CD14-positive monocyte (primary cell): ENCODE measurements around the gene SYTL2. TPM values are rescaled to one million over a fixed set of nuclear protein-coding genes. Genes with fewer than 3 reads are reported as not detected.
"Not testable (repeated sequence)": the region's sequence is repeated elsewhere in the genome, so short reads cannot be mapped to it uniquely, and the experiment has no call there.

Experiments used
- DNase-seq, 3 donors: peaks; one replicate each; pipeline ENCODE4 v3.0.0-alpha.2; 2011 to 2022
- H2AFZ ChIP-seq: 2 replicates; pipeline ENCODE4 v1.6.0; 2012; ENCODE audit warnings: mild to moderate bottlenecking, low read depth, low read length, inconsistent platforms; ENCODE audit not compliant: insufficient read depth, poor library complexity, severe bottlenecking
- H3K27ac ChIP-seq, 2 donors: 1 replicate in 1 of 2; 2 replicates in 1 of 2; pipeline ENCODE4 v1.5.1; 2012 to 2013; ENCODE audit warnings: low read length in 2 of 2, control low read depth in 1 of 2, inconsistent platforms in 1 of 2, low read depth in 1 of 2, mild to moderate bottlenecking in 1 of 2
- H3K27me3 ChIP-seq, 2 donors: one replicate each; pipeline versions ENCODE4 v1.6.0 to v1.6.1; 2011 to 2013; ENCODE audit warnings: low read length in 2 of 2; ENCODE audit not compliant: control insufficient read depth in 2 of 2, insufficient read depth in 2 of 2
- H3K36me3 ChIP-seq, 2 donors: replicated peaks in 1 of 2; 1 replicate in 1 of 2; 2 replicates in 1 of 2; pipeline versions ENCODE4 v1.5.1 to v1.6.1; 2012 to 2013; ENCODE audit warnings: low read length in 2 of 2, control low read depth in 1 of 2, inconsistent platforms in 1 of 2, mild to moderate bottlenecking in 1 of 2; ENCODE audit not compliant: insufficient read depth in 2 of 2, control insufficient read depth in 1 of 2
- H3K4me1 ChIP-seq, 2 donors: 1 replicate in 1 of 2; 2 replicates in 1 of 2; pipeline versions ENCODE4 v1.5.1 to v1.6.1; 2012 to 2013; ENCODE audit warnings: low read length in 2 of 2, control low read depth in 1 of 2, inconsistent platforms in 1 of 2, mild to moderate bottlenecking in 1 of 2, moderate library complexity in 1 of 2; ENCODE audit not compliant: insufficient read depth in 2 of 2, control insufficient read depth in 1 of 2
- H3K4me2 ChIP-seq: replicated peaks from 2 replicates; pipeline ENCODE3; 2012; ENCODE audit warnings: low read length, moderate library complexity, mild to moderate bottlenecking; ENCODE audit not compliant: poor library complexity, severe bottlenecking; ENCODE audit errors: extremely low read depth
- H3K4me3 ChIP-seq, 3 experiments: fragments of 200-600 bp in 1 of 3; sonication (generic) in 1 of 3; replicated peaks in 1 of 3; 1 replicate in 2 of 3; 2 replicates in 1 of 3; pipeline ENCODE4 v1.5.1; 2011 to 2013; ENCODE audit warnings: low read length in 3 of 3, mild to moderate bottlenecking in 3 of 3, control low read depth in 2 of 3, low read depth in 2 of 3, inconsistent platforms in 1 of 3, moderate library complexity in 1 of 3
- H3K79me2 ChIP-seq: 2 replicates; pipeline ENCODE4 v1.6.0; 2012; ENCODE audit warnings: mild to moderate bottlenecking, control low read depth, inconsistent platforms, low read length, moderate library complexity; ENCODE audit not compliant: insufficient read depth
- H3K9ac ChIP-seq: 2 replicates; pipeline ENCODE4 v1.6.0; 2017; ENCODE audit warnings: low read length, mild to moderate bottlenecking; ENCODE audit not compliant: insufficient read depth, poor library complexity, severe bottlenecking
- H3K9me3 ChIP-seq, 2 donors: replicated peaks in 1 of 2; 1 replicate in 1 of 2; 2 replicates in 1 of 2; pipeline versions ENCODE4 v1.5.1 to v1.6.1; 2012 to 2013; ENCODE audit warnings: low read length in 2 of 2, control low read depth in 1 of 2; ENCODE audit not compliant: control insufficient read depth in 1 of 2, insufficient read depth in 1 of 2
- H4K20me1 ChIP-seq: 2 replicates; pipeline ENCODE4 v1.6.0; 2012; ENCODE audit warnings: mild to moderate bottlenecking, low read length, control low read depth, moderate library complexity; ENCODE audit not compliant: insufficient read depth
- H3K27ac Mint-ChIP-seq, 7 donors: one replicate each; pipeline ENCODE4 v1.8.0; 2020; ENCODE audit warnings: mild to moderate bottlenecking in 7 of 7, mixed read lengths in 7 of 7, moderate library complexity in 6 of 7, inconsistent platforms in 2 of 7
- H3K27me3 Mint-ChIP-seq, 3 donors: one replicate each; pipeline ENCODE4 v1.8.0; 2021 to 2022; ENCODE audit warnings: low read depth in 3 of 3, mild to moderate bottlenecking in 3 of 3, mixed read lengths in 3 of 3, moderate library complexity in 3 of 3, inconsistent platforms in 1 of 3
- H3K36me3 Mint-ChIP-seq, 2 donors: one replicate each; pipeline ENCODE4 v1.8.0; 2020; ENCODE audit warnings: mixed read lengths in 2 of 2, inconsistent platforms in 1 of 2, mild to moderate bottlenecking in 1 of 2
- H3K4me1 Mint-ChIP-seq: one replicate; pipeline ENCODE4 v1.8.0; 2020; ENCODE audit warnings: mild to moderate bottlenecking, mixed read lengths
- H3K4me3 Mint-ChIP-seq, 2 donors: one replicate each; pipeline ENCODE4 v1.8.0; 2020; ENCODE audit warnings: mild to moderate bottlenecking in 2 of 2, mixed read lengths in 2 of 2, moderate library complexity in 1 of 2
- H3K9me3 Mint-ChIP-seq, 7 donors: one replicate each; pipeline ENCODE4 v1.8.0; 2020 to 2022; ENCODE audit warnings: mixed read lengths in 7 of 7, mild to moderate bottlenecking in 6 of 7, moderate library complexity in 6 of 7, inconsistent platforms in 2 of 7
- WGBS: methylation state at CpG from one replicate; pipeline ENCODE4 v1.1.5; 2013; ENCODE audit warnings: missing lambda C conversion rate; ENCODE audit not compliant: insufficient coverage; 5-methylcytosine and 5-hydroxymethylcytosine counted together
- intact Hi-C, 2 donors: fragments of 100-400 bp; cut with micrococcal nuclease; formaldehyde crosslinking; loops; one replicate each; pipeline versions ENCODE4 v1.15.0 to v1.15.1; 2023
- polyA plus RNA-seq, 3 donors: library from polyadenylated mRNA; depleted of rRNA in 1 of 3; unstranded in 2 of 3; stranded (reverse) in 1 of 3; fragments of 300-500 nt in 2 of 3; fragments of >200 nt in 1 of 3; fragmentation: Illumina TruSeq in 2 of 3; gene quantifications; 1 replicate in 2 of 3; 2 replicates in 1 of 3; pipeline ENCODE4 v1.2.3, GENCODE V29; 2012 to 2021
- TF ChIP-seq, protein P1 (sequence below): fragments of 200-600 bp; IDR thresholded peaks from one replicate; pipeline ENCODE4 v1.8.0; 2022; ENCODE audit warnings: antibody characterized with exemption, mild to moderate bottlenecking

Gene SYTL2
- polyA plus RNA-seq, 3 donors: 0.30 to 0.48 (median 0.34) TPM

DNA sequence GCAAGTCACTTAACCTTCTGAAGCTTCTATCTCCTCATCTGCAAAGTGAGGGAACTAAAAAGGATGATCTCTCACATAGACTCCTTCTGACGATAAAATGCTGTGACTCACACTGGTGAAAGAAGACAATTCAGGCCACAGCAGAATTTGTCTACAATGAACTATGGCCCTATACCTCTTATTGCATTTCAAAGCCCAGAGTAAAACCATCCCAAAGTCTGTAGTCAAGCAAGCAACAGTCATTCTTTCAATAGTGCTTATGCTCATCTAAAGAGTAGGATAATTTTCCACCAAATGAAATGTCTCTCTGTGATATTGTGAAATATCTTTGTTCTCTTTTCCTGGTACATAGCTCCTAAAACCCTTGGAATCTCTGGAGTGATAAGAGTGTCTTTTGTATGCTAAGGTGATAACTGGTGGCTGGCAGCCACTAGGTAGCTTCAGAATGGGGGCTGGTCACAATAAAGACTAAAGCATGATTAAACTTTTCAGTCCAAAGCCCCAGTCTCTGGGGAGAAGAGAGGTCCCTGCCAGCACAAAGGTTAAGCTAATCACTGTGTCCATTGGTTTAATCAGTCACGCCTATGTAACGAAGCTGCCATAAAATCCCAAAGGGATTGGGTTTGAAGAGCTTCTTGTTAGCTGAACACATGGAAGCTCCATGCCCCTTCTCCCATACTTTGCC, 30.8 kb downstream of the SYTL2 start:
- H3K9me3 ChIP-seq: peaks cover 0 to 7% of the 10 kb centered on the region in 2 donors
- no peak for DNase-seq
- H3K4me1 ChIP-seq: no peaks in the 10 kb centered on the region
- no peak overlapping the region for H3K4me3 ChIP-seq
- Mint-ChIP-seq H3K4me3 (no peak overlapping the region), H3K36me3 (no peaks in the 10 kb centered on the region), H3K9me3 (peaks cover 0 to 18% (median 10%) of the 10 kb centered on the region in 7 donors), H3K4me1 (peaks cover 12% of the 10 kb centered on the region), H3K27ac (no peak overlapping the region), H3K27me3 (peaks cover 0 to 5% (median 0%) of the 10 kb centered on the region in 3 donors)
- WGBS: 92% methylated on average over 2 of the region's 3 CpGs
- no peaks in the 10 kb centered on the region for H4K20me1 ChIP-seq
- no peaks in the 10 kb centered on the region for H3K27me3 ChIP-seq
- H3K9ac ChIP-seq: no peak overlapping the region
- no peak overlapping the region for H2AFZ ChIP-seq
- H3K4me2 ChIP-seq: no peak overlapping the region
- TF ChIP-seq, protein P1, sequence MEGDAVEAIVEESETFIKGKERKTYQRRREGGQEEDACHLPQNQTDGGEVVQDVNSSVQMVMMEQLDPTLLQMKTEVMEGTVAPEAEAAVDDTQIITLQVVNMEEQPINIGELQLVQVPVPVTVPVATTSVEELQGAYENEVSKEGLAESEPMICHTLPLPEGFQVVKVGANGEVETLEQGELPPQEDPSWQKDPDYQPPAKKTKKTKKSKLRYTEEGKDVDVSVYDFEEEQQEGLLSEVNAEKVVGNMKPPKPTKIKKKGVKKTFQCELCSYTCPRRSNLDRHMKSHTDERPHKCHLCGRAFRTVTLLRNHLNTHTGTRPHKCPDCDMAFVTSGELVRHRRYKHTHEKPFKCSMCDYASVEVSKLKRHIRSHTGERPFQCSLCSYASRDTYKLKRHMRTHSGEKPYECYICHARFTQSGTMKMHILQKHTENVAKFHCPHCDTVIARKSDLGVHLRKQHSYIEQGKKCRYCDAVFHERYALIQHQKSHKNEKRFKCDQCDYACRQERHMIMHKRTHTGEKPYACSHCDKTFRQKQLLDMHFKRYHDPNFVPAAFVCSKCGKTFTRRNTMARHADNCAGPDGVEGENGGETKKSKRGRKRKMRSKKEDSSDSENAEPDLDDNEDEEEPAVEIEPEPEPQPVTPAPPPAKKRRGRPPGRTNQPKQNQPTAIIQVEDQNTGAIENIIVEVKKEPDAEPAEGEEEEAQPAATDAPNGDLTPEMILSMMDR: no peak
- no peak overlapping the region for H3K27ac ChIP-seq
- H3K79me2 ChIP-seq: no peaks in the 10 kb centered on the region
- intact Hi-C loops: no loop called here
- H3K36me3 ChIP-seq: no peaks in the 10 kb centered on the region

DNA sequence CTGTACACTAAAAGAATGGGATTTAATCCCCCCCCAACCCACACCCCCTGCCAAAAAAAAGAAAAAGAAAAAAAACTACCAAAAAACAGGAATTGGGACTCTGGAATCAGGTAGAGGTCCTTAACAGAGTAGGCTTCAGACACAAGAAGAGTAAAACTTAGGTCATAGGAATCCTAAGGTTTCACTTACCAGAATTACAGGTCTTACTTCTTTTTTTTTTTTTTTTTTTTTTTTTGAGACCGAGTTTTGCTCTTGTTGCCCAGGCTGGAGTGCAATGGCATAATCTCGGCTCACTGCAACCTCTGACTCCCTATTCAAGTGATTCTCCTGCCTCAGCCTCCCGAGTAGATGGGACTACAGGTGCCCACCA, 33.4 kb downstream of the SYTL2 start:
- WGBS: no CpG with 5 or more reads among the region's 3 CpGs
- H3K4me1 Mint-ChIP-seq, H3K27me3 ChIP-seq, H3K27me3 Mint-ChIP-seq, H3K4me1 ChIP-seq, intact Hi-C loops, H3K27ac ChIP-seq, H3K4me3 Mint-ChIP-seq, H3K36me3 ChIP-seq, H3K9me3 ChIP-seq, H2AFZ ChIP-seq, H3K4me3 ChIP-seq, H3K79me2 ChIP-seq, H3K27ac Mint-ChIP-seq, H3K4me2 ChIP-seq, H3K9ac ChIP-seq, H3K36me3 Mint-ChIP-seq, H4K20me1 ChIP-seq, DNase-seq: not testable (repeated sequence)
- peaks cover 0 to 15% (median 6%) of the 10 kb centered on the region in 7 donors for H3K9me3 Mint-ChIP-seq
